H1 (cell line): ENCODE data around the gene SMG1. TPM values are rescaled to one million over a fixed set of nuclear protein-coding genes. Genes with fewer than 3 reads are reported as not detected.
"Not testable (repeated sequence)": the region's sequence is repeated elsewhere in the genome, so short reads cannot be mapped to it uniquely, and the experiment has no call there.

Experiments
- CTCF ChIA-PET: fragments of 300-600 bp; sonication (Branson Sonifier 250); formaldehyde crosslinking; loops from one replicate; lab custom pipeline; 2021; ENCODE audit not compliant: partially characterized antibody; lab: Charles Lee
- POLR2A ChIA-PET: fragments of 300-600 bp; sonication (Branson Sonifier 250); formaldehyde crosslinking; loops from one replicate; lab custom pipeline; 2021; ENCODE audit warnings: inconsistent platforms; ENCODE audit not compliant: partially characterized antibody; lab: Charles Lee
- DNase-seq, 2 experiments: peaks; one replicate each; pipeline versions ENCODE4 v3.0.0 to v3.0.0-alpha.2; 2010 to 2022; ENCODE audit warnings: low spot score in 2 of 2, low read depth in 1 of 2, mixed read lengths in 1 of 2
- FAIRE-seq: peaks from 2 replicates; lab custom pipeline; 2011; peaks lifted over from hg19 to GRCh38; lab: Jason Lieb, UNC
- H2AFZ ChIP-seq: 2 replicates; pipeline ENCODE4 v1.8.1; 2012; ENCODE audit warnings: low read length, inconsistent platforms
- H2AK5ac ChIP-seq: 2 replicates; pipeline ENCODE4 v1.6.1; 2013; ENCODE audit warnings: low read depth, low read length
- H2BK120ac ChIP-seq: replicated peaks from 2 replicates; pipeline ENCODE3; 2013; ENCODE audit warnings: low read depth, low read length, inconsistent platforms
- H2BK12ac ChIP-seq: 2 replicates; pipeline ENCODE4 v1.6.1; 2013; ENCODE audit warnings: low read depth, low read length
- H2BK15ac ChIP-seq: 2 replicates; pipeline ENCODE4 v1.6.1; 2013; ENCODE audit warnings: low read length
- H2BK20ac ChIP-seq: 2 replicates; pipeline ENCODE4 v1.6.1; 2013; ENCODE audit warnings: low read length
- H2BK5ac ChIP-seq: 2 replicates; pipeline ENCODE4 v1.6.1; 2013; ENCODE audit warnings: low read depth, low read length
- H3K14ac ChIP-seq: 2 replicates; pipeline ENCODE4 v1.6.1; 2013; ENCODE audit warnings: inconsistent platforms; ENCODE audit not compliant: insufficient read length
- H3K18ac ChIP-seq: 2 replicates; pipeline ENCODE4 v1.6.1; 2013; ENCODE audit warnings: low read length; ENCODE audit errors: extremely low read depth
- H3K23ac ChIP-seq: 2 replicates; pipeline ENCODE4 v1.6.1; 2013; ENCODE audit warnings: inconsistent platforms; ENCODE audit not compliant: insufficient read length
- H3K23me2 ChIP-seq: 2 replicates; pipeline ENCODE4 v1.6.1; 2013; ENCODE audit warnings: low read depth, low read length
- H3K27ac ChIP-seq: 2 replicates; pipeline ENCODE4 v1.6.1; 2011; ENCODE audit warnings: low read depth, low read length, inconsistent platforms
- H3K27me3 ChIP-seq, 4 experiments: replicated peaks in 1 of 4; 1 replicate in 1 of 4; 2 replicates in 3 of 4; pipeline versions ENCODE4 v1.6.1 to v1.8.1; 2011 to 2013; ENCODE audit warnings: low read length in 3 of 4, mild to moderate bottlenecking in 3 of 4, inconsistent platforms in 2 of 4, mixed read lengths in 2 of 4, moderate library complexity in 1 of 4; ENCODE audit not compliant: control insufficient read depth in 3 of 4, insufficient read depth in 3 of 4; ENCODE audit errors: extremely low read depth in 1 of 4
- H3K36me3 ChIP-seq, 4 experiments: 2 replicates each; pipeline versions ENCODE4 v1.6.1 to v1.8.1; 2011 to 2013; ENCODE audit warnings: mild to moderate bottlenecking in 4 of 4, low read length in 3 of 4, moderate library complexity in 2 of 4, control low read depth in 1 of 4, inconsistent platforms in 1 of 4; ENCODE audit not compliant: insufficient read depth in 4 of 4, control insufficient read depth in 2 of 4
- H3K4ac ChIP-seq: replicated peaks from 2 replicates; pipeline ENCODE3; 2013; ENCODE audit warnings: low read length, low read depth, mixed read lengths, inconsistent platforms; ENCODE audit not compliant: insufficient read length
- H3K4me1 ChIP-seq, 4 experiments: replicated peaks in 1 of 4; 1 replicate in 1 of 4; 2 replicates in 3 of 4; pipeline versions ENCODE4 v1.6.1 to v1.8.1; 2011 to 2013; ENCODE audit warnings: low read length in 3 of 4, inconsistent platforms in 2 of 4, mixed read lengths in 1 of 4; ENCODE audit not compliant: insufficient read depth in 4 of 4, control insufficient read depth in 3 of 4
- H3K4me2 ChIP-seq, 2 experiments: 2 replicates each; pipeline versions ENCODE4 v1.6.1 to v1.8.1; 2011 to 2013; ENCODE audit warnings: low read depth in 2 of 2, low read length in 2 of 2, control low read depth in 1 of 2, inconsistent platforms in 1 of 2, mild to moderate bottlenecking in 1 of 2; ENCODE audit not compliant: insufficient read depth in 1 of 2
- H3K4me3 ChIP-seq, 4 experiments: fragments of 200-600, 300-600 bp in 1 of 4; sonication (generic), shearing (Covaris generic), sonication (Bioruptor Twin) in 1 of 4; 2 replicates each; pipeline versions ENCODE4 v1.5.1 to v1.8.1; 2011 to 2016; ENCODE audit warnings: low read length in 4 of 4, low read depth in 3 of 4, control low read depth in 2 of 4, inconsistent platforms in 2 of 4, mild to moderate bottlenecking in 2 of 4, mixed read lengths in 1 of 4, moderate library complexity in 1 of 4; ENCODE audit not compliant: insufficient read depth in 2 of 4; ENCODE audit errors: extremely low read depth in 1 of 4
- H3K56ac ChIP-seq: replicated peaks from 2 replicates; pipeline ENCODE3; 2013; ENCODE audit warnings: low read depth, mild to moderate bottlenecking, mixed read lengths, low read length, inconsistent platforms; ENCODE audit not compliant: insufficient read length
- H3K79me1 ChIP-seq: 2 replicates; pipeline ENCODE4 v1.6.1; 2013; ENCODE audit warnings: low read depth, low read length, control low read depth
- H3K79me2 ChIP-seq, 2 experiments: 2 replicates each; pipeline versions ENCODE4 v1.6.1 to v1.8.1; 2012 to 2013; ENCODE audit warnings: low read length in 2 of 2, mild to moderate bottlenecking in 2 of 2, inconsistent platforms in 1 of 2; ENCODE audit not compliant: insufficient read depth in 2 of 2, control insufficient read depth in 1 of 2
- H3K9ac ChIP-seq, 4 experiments: replicated peaks in 1 of 4; 1 replicate in 1 of 4; 2 replicates in 3 of 4; pipeline versions ENCODE4 v1.6.1 to v1.8.1; 2011 to 2013; ENCODE audit warnings: low read depth in 3 of 4, low read length in 3 of 4, control low read depth in 2 of 4, mild to moderate bottlenecking in 2 of 4, moderate library complexity in 2 of 4, inconsistent platforms in 1 of 4; ENCODE audit errors: extremely low read depth in 1 of 4
- H3K9me3 ChIP-seq, 2 experiments: 2 replicates each; pipeline versions ENCODE4 v1.6.1 to v1.8.1; 2012 to 2013; ENCODE audit warnings: mild to moderate bottlenecking in 2 of 2, moderate library complexity in 2 of 2, control low read depth in 1 of 2, inconsistent platforms in 1 of 2, low read depth in 1 of 2, low read length in 1 of 2, mixed read lengths in 1 of 2; ENCODE audit not compliant: insufficient read depth in 2 of 2
- H4K20me1 ChIP-seq, 2 experiments: replicated peaks in 1 of 2; 2 replicates each; pipeline versions ENCODE3 to v1.8.1; 2011 to 2013; ENCODE audit warnings: inconsistent platforms in 2 of 2, low read length in 2 of 2, mild to moderate bottlenecking in 1 of 2; ENCODE audit not compliant: insufficient read depth in 2 of 2, control insufficient read depth in 1 of 2
- H4K5ac ChIP-seq: 2 replicates; pipeline ENCODE4 v1.6.1; 2013; ENCODE audit warnings: low read length, low read depth, mixed read lengths, inconsistent platforms; ENCODE audit not compliant: insufficient read length
- H4K8ac ChIP-seq: 2 replicates; pipeline ENCODE4 v1.8.0; 2013; ENCODE audit warnings: mild to moderate bottlenecking, moderate library complexity, low read length, inconsistent platforms; ENCODE audit not compliant: insufficient read depth; ENCODE audit errors: extremely low read depth
- H4K91ac ChIP-seq: replicated peaks from 2 replicates; pipeline ENCODE3; 2013; ENCODE audit warnings: low read length, mixed read lengths, inconsistent platforms; ENCODE audit not compliant: insufficient read length
- WGBS, 2 experiments: shearing (Covaris generic) in 1 of 2; methylation state at CpG; one replicate each; pipeline versions ENCODE4 v1.1.6 to v1.1.7; 2013 to 2015; ENCODE audit warnings: low lambda C conversion rate in 2 of 2, mixed read lengths in 2 of 2, inconsistent platforms in 1 of 2, low coverage in 1 of 2, missing lambda C conversion rate in 1 of 2; ENCODE audit not compliant: insufficient replicate concordance in 2 of 2, insufficient coverage in 1 of 2, insufficient read length in 1 of 2; ENCODE audit errors: extremely low coverage in 1 of 2, missing lambda C conversion rate in 1 of 2; 5-methylcytosine and 5-hydroxymethylcytosine counted together
- polyA plus RNA-seq, 7 experiments: library from polyadenylated mRNA; depleted of rRNA in 3 of 7; stranded (reverse) in 5 of 7; unstranded in 2 of 7; fragments of >200 nt in 5 of 7; fragments of 200-250 nt in 2 of 7; gene quantifications; 1 replicate in 5 of 7; 2 replicates in 1 of 7; 4 replicates in 1 of 7; pipeline versions ENCODE4 v1.2.1 to v1.2.3, GENCODE V29; 2011 to 2013; ENCODE audit warnings: missing spikeins in 2 of 7, mixed read lengths in 2 of 7
- total RNA-seq: library from RNA; stranded (reverse); fragmentation: NEBNext Ultra II Directional; extraction: Animal tissue kit (Norgen Biotek cat#: 25700); gene quantifications from 2 replicates; pipeline ENCODE4 v1.2.1, GENCODE V29; 2021

SMG1 gene
- total and polyA plus RNA-seq, 2 of the 8 experiments (the other 6 are each of a cell fraction or from before 2014, with no cell fraction given), result 14.9 to 90.6 TPM

- not testable (repeated sequence) for H2AFZ ChIP-seq, H2BK15ac ChIP-seq, H2BK20ac ChIP-seq, H3K4ac ChIP-seq, H4K91ac ChIP-seq, H3K4me2 ChIP-seq, H2AK5ac ChIP-seq, H3K4me1 ChIP-seq, H4K5ac ChIP-seq, H4K8ac ChIP-seq, H2BK5ac ChIP-seq, H3K9ac ChIP-seq, FAIRE-seq, DNase-seq, H2BK120ac ChIP-seq, H3K18ac ChIP-seq, H3K27ac ChIP-seq, H3K23ac ChIP-seq, H3K79me2 ChIP-seq, H3K56ac ChIP-seq, H2BK12ac ChIP-seq, H3K36me3 ChIP-seq, H3K27me3 ChIP-seq, H3K14ac ChIP-seq, H3K23me2 ChIP-seq, H3K9me3 ChIP-seq, H4K20me1 ChIP-seq, H3K79me1 ChIP-seq, H3K4me3 ChIP-seq
- ChIA-PET CTCF (interaction anchor here (0.6 kb wide), 1 partner anchor 23 kb away, joined by 3 read pairs; no protein-coding TSS in a partner anchor), POLR2A (interaction anchor here (3.0 to 5.5 kb wide), 2 partner anchors 11 to 15 kb away, joined by 11 to 43 read pairs; partner anchors contain the start of gene RPS15A)
- 98% methylated on average over 4 of the region's 4 CpGs; no CpG with 5 or more reads in 1 of the 2 experiments for WGBS, 2 experiments
Observed at GRCh38 chr16:18774651-18775050, 151.6 kb downstream of the SMG1 start.

- H2BK12ac ChIP-seq, H4K91ac ChIP-seq, FAIRE-seq, H3K4ac ChIP-seq, H4K20me1 ChIP-seq, H2BK120ac ChIP-seq, H3K27ac ChIP-seq, H3K79me2 ChIP-seq, H2BK5ac ChIP-seq, H3K36me3 ChIP-seq, CTCF ChIA-PET, DNase-seq, H2AFZ ChIP-seq, H3K4me3 ChIP-seq, H3K18ac ChIP-seq, H2AK5ac ChIP-seq, H4K8ac ChIP-seq, H3K27me3 ChIP-seq, H3K9ac ChIP-seq, H3K23ac ChIP-seq, H4K5ac ChIP-seq, H3K4me1 ChIP-seq, H2BK15ac ChIP-seq, H3K23me2 ChIP-seq, H2BK20ac ChIP-seq, H3K14ac ChIP-seq, H3K79me1 ChIP-seq, H3K9me3 ChIP-seq, H3K56ac ChIP-seq, H3K4me2 ChIP-seq: not testable (repeated sequence)
- 94% methylated on average over 6 of the region's 7 CpGs; no CpG with 5 or more reads in 1 of the 2 experiments for WGBS, 2 experiments
- POLR2A ChIA-PET, result interaction anchor here (1.1 to 5.5 kb wide), 2 partner anchors 13 to 18 kb away, joined by 6 to 43 read pairs; partner anchors contain the start of gene RPS15A
Observed at GRCh38 chr16:18772171-18772570, 154.0 kb downstream of the SMG1 start.
